SK-N-SH treated with all-trans-retinoic acid at 6 μM for 48 hours (cell line): Measurements from ENCODE around the gene ATG4C.

ENCODE experiments used
- ATAC-seq: fragments of 200-7000 bp; cut with Tn5 transposase; 3 replicates; pipeline ENCODE4 v1.9.1; 2020; ENCODE audit warnings: mild to moderate bottlenecking, moderate library complexity
- ARNTL ChIP-seq: fragments of 450-650 bp; formaldehyde crosslinking; IDR thresholded peaks from 2 replicates; pipeline ENCODE4 v1.5.0; 2020; ENCODE audit warnings: low read depth, mild to moderate bottlenecking, moderate library complexity, borderline replicate concordance
- BACH2 ChIP-seq: fragments of 250-450 bp; sonication (Bioruptor Pico); IDR thresholded peaks from 2 replicates; pipeline ENCODE4 v1.9.0; 2021; ENCODE audit warnings: mild to moderate bottlenecking, borderline replicate concordance
- CREB5 ChIP-seq: fragments of 250-450 bp; sonication (Bioruptor Pico); IDR thresholded peaks from 2 replicates; pipeline ENCODE4 v1.5.1; 2020; ENCODE audit warnings: low read depth, mild to moderate bottlenecking, moderate library complexity
- CSDC2 ChIP-seq: fragments of 250-450 bp; sonication (Bioruptor Pico); IDR thresholded peaks from 2 replicates; pipeline ENCODE4 v1.5.0; 2020; ENCODE audit warnings: mild to moderate bottlenecking, moderate library complexity
- CSRNP3 ChIP-seq: fragments of 250-450 bp; sonication (Bioruptor Pico); IDR thresholded peaks from 2 replicates; pipeline ENCODE4 v1.5.1; 2021; ENCODE audit warnings: mild to moderate bottlenecking, moderate library complexity
- ESRRG ChIP-seq: fragments of 250-450 bp; sonication (Bioruptor Pico); IDR thresholded peaks from 2 replicates; pipeline ENCODE4 v1.6.1; 2021; ENCODE audit warnings: mild to moderate bottlenecking
- GLIS3 ChIP-seq: fragments of 250-450 bp; sonication (Bioruptor Pico); IDR thresholded peaks from 2 replicates; pipeline ENCODE4 v1.5.0; 2020; ENCODE audit warnings: mild to moderate bottlenecking, moderate library complexity
- ISL1 ChIP-seq: fragments of 250-450 bp; sonication (Bioruptor Pico); IDR thresholded peaks from 2 replicates; pipeline ENCODE4 v2.1.2; 2022; ENCODE audit warnings: mild to moderate bottlenecking, moderate library complexity
- OSR1 ChIP-seq: fragments of 250-450 bp; sonication (Bioruptor Pico); IDR thresholded peaks from 2 replicates; pipeline ENCODE4 v1.8.0; 2022; ENCODE audit warnings: moderate library complexity, mild to moderate bottlenecking, inconsistent platforms
- PATZ1 ChIP-seq: fragments of 250-450 bp; sonication (Bioruptor Pico); IDR thresholded peaks from 2 replicates; pipeline ENCODE4 v1.8.0; 2020; ENCODE audit warnings: mild to moderate bottlenecking, moderate library complexity, borderline replicate concordance
- PPARA ChIP-seq: fragments of 250-450 bp; sonication (Bioruptor Pico); IDR thresholded peaks from 2 replicates; pipeline ENCODE4 v1.5.0; 2020; ENCODE audit warnings: mild to moderate bottlenecking, borderline replicate concordance
- RARB ChIP-seq: fragments of 250-450 bp; sonication (Bioruptor Pico); IDR thresholded peaks from 2 replicates; pipeline ENCODE4 v1.8.0; 2021; ENCODE audit warnings: mild to moderate bottlenecking, moderate library complexity
- SNAI2 ChIP-seq: fragments of 250-450 bp; sonication (Bioruptor Pico); IDR thresholded peaks from 2 replicates; pipeline ENCODE4 v1.5.0; 2020; ENCODE audit warnings: mild to moderate bottlenecking, moderate library complexity
- TCF4 ChIP-seq: fragments of 250-450 bp; sonication (Bioruptor Pico); IDR thresholded peaks from 2 replicates; pipeline ENCODE4 v1.8.0; 2021; ENCODE audit warnings: mild to moderate bottlenecking, moderate library complexity, borderline replicate concordance
- TOX ChIP-seq: fragments of 250-450 bp; sonication (Bioruptor Pico); IDR thresholded peaks from 2 replicates; pipeline ENCODE4 v1.8.0; 2021; ENCODE audit warnings: mild to moderate bottlenecking, moderate library complexity, borderline replicate concordance
- TSHZ2 ChIP-seq: fragments of 250-450 bp; sonication (Bioruptor Pico); IDR thresholded peaks from 2 replicates; pipeline ENCODE4 v1.5.0; 2020; ENCODE audit warnings: mild to moderate bottlenecking, moderate library complexity
- ZFP3 ChIP-seq: fragments of 250-450 bp; sonication (Bioruptor Pico); IDR thresholded peaks from 2 replicates; pipeline ENCODE4 v1.5.0; 2020; ENCODE audit warnings: mild to moderate bottlenecking, moderate library complexity
- ZFP30 ChIP-seq: fragments of 450-650 bp; formaldehyde crosslinking; IDR thresholded peaks from 2 replicates; pipeline ENCODE4 v1.5.0; 2022; ENCODE audit warnings: mild to moderate bottlenecking, moderate library complexity
- ZNF565 ChIP-seq: fragments of 450-650 bp; formaldehyde crosslinking; conservative IDR thresholded peaks from 2 replicates; pipeline ENCODE4 v1.5.0; 2020; ENCODE audit warnings: low read depth, mild to moderate bottlenecking, moderate library complexity
- ZNF70 ChIP-seq: fragments of 450-650 bp; formaldehyde crosslinking; IDR thresholded peaks from 2 replicates; pipeline ENCODE4 v1.5.0; 2020; ENCODE audit warnings: mild to moderate bottlenecking, moderate library complexity
- ZNF8 ChIP-seq: fragments of 450-650 bp; formaldehyde crosslinking; IDR thresholded peaks from 2 replicates; pipeline ENCODE4 v1.5.0; 2020; ENCODE audit warnings: mild to moderate bottlenecking, moderate library complexity
- TF ChIP-seq, protein P1 (sequence below): fragments of 250-450 bp; sonication (Bioruptor Pico); IDR thresholded peaks from 2 replicates; pipeline ENCODE4 v1.8.0; 2021; ENCODE audit warnings: low read depth, mild to moderate bottlenecking, moderate library complexity, borderline replicate concordance

ATG4C gene

DNA sequence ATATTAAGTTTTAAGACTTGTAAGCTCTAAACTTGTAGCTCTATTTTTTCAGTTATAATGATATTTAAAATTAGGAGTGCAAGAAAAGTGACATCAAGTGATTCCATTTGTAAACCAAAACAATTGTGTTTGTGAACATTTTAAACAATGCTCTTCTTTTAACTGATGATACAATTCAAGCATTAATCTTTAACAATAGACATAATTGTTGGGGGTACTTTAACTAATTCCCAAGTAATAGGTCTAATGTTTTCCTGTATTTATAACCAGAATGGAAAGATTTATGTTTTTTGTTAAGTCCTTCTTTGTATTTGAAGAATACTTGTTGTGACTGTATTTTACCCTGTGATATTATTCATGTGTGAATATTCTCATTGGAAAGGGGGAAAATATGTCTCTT, 6.8 kb downstream of the ATG4C start:
- no peak for ATAC-seq
- TF ChIP-seq ZFP3 (no peak), ZFP30 (no peak), PATZ1 (CRISPR knock-in tag) (no peak), ESRRG (CRISPR knock-in tag) (no peak), ZNF8 (CRISPR knock-in tag) (no peak), ARNTL (CRISPR knock-in tag) (no peak), ZNF565 (CRISPR knock-in tag) (no peak), BACH2 (CRISPR knock-in tag) (no peak), TSHZ2 (CRISPR knock-in tag) (no peak), GLIS3 (CRISPR knock-in tag) (no peak), CREB5 (CRISPR knock-in tag) (no peak), OSR1 (CRISPR knock-in tag) (no peak), TOX (no peak), ZNF70 (CRISPR knock-in tag) (no peak), RARB (CRISPR knock-in tag) (no peak), CSDC2 (CRISPR knock-in tag) (no peak)
- TF ChIP-seq, protein P1, sequence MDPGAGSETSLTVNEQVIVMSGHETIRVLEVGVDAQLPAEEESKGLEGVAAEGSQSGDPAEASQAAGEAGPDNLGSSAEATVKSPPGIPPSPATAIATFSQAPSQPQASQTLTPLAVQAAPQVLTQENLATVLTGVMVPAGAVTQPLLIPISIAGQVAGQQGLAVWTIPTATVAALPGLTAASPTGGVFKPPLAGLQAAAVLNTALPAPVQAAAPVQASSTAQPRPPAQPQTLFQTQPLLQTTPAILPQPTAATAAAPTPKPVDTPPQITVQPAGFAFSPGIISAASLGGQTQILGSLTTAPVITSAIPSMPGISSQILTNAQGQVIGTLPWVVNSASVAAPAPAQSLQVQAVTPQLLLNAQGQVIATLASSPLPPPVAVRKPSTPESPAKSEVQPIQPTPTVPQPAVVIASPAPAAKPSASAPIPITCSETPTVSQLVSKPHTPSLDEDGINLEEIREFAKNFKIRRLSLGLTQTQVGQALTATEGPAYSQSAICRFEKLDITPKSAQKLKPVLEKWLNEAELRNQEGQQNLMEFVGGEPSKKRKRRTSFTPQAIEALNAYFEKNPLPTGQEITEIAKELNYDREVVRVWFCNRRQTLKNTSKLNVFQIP (CRISPR knock-in tag), result no peak

DNA sequence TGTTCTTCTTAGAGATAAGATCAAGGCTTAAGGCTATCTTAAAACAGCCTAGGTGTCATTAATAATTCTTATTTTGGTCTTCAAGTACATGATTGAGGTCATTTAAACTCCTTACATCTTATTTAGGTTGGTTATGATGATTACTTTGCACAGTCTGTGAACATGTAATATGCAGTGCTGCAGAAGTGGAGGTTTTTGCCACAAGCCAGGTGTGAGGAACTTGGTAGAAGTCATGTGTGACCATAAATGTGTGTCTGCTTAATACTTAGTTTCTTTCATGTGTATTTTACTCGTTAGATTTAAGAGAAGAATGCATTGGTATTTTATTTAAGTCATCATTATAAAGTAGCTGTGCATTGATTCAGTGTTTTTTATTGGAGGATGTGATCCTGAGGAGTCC, 10.1 kb downstream of the ATG4C start:
- ATAC-seq, result no peak
- TF ChIP-seq ZNF565 (CRISPR knock-in tag) (no peak), BACH2 (CRISPR knock-in tag) (no peak), SNAI2 (no peak), ESRRG (CRISPR knock-in tag) (no peak), PPARA (CRISPR knock-in tag) (no peak), CREB5 (CRISPR knock-in tag) (no peak), TCF4 (CRISPR knock-in tag) (no peak), TOX (no peak), ZFP3 (no peak), PATZ1 (CRISPR knock-in tag) (no peak)

GRCh38 chr1:62796221-62796620, 12.3 kb downstream of the ATG4C start:
- ATAC-seq, result no peak
- TF ChIP-seq CREB5 (CRISPR knock-in tag) (no peak), ARNTL (CRISPR knock-in tag) (no peak), ZFP30 (no peak), ESRRG (CRISPR knock-in tag) (no peak), RARB (CRISPR knock-in tag) (no peak), PPARA (CRISPR knock-in tag) (no peak), TCF4 (CRISPR knock-in tag) (no peak), ISL1 (no peak), GLIS3 (CRISPR knock-in tag) (no peak), CSRNP3 (CRISPR knock-in tag) (no peak)
